SU-DHL-6 (cell line): ENCODE measurements around the gene AGAP3.
A peak's percentile ranks its signal among the peaks of the same experiment; 100 is the strongest.

ENCODE experiments used
- EZH2phosphoT487 ChIP-seq: fragments of 200-600 bp; sonication (generic), shearing (Covaris generic); conservative IDR thresholded peaks from 2 replicates; pipeline ENCODE4 v1.6.1; 2018; ENCODE audit warnings: mild to moderate bottlenecking, antibody characterized with exemption, low read length, moderate library complexity, mixed read lengths
- TF ChIP-seq, protein P1 (sequence below): fragments of 200-600 bp; sonication (generic); IDR thresholded peaks from one replicate; pipeline ENCODE4 v1.5.1; 2017; ENCODE audit warnings: antibody characterized with exemption, mild to moderate bottlenecking, low read length, moderate library complexity; ENCODE audit not compliant: insufficient read depth, poor library complexity, severe bottlenecking

- TF ChIP-seq, protein P1, sequence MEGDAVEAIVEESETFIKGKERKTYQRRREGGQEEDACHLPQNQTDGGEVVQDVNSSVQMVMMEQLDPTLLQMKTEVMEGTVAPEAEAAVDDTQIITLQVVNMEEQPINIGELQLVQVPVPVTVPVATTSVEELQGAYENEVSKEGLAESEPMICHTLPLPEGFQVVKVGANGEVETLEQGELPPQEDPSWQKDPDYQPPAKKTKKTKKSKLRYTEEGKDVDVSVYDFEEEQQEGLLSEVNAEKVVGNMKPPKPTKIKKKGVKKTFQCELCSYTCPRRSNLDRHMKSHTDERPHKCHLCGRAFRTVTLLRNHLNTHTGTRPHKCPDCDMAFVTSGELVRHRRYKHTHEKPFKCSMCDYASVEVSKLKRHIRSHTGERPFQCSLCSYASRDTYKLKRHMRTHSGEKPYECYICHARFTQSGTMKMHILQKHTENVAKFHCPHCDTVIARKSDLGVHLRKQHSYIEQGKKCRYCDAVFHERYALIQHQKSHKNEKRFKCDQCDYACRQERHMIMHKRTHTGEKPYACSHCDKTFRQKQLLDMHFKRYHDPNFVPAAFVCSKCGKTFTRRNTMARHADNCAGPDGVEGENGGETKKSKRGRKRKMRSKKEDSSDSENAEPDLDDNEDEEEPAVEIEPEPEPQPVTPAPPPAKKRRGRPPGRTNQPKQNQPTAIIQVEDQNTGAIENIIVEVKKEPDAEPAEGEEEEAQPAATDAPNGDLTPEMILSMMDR = peak; percentile 93
- no peak for TF ChIP-seq EZH2phosphoT487
Observed at GRCh38 chr7:151123822-151124464, 37.7 kb downstream of the AGAP3 start.
